ENCODE results near the gene ZNF146.

DNA sequence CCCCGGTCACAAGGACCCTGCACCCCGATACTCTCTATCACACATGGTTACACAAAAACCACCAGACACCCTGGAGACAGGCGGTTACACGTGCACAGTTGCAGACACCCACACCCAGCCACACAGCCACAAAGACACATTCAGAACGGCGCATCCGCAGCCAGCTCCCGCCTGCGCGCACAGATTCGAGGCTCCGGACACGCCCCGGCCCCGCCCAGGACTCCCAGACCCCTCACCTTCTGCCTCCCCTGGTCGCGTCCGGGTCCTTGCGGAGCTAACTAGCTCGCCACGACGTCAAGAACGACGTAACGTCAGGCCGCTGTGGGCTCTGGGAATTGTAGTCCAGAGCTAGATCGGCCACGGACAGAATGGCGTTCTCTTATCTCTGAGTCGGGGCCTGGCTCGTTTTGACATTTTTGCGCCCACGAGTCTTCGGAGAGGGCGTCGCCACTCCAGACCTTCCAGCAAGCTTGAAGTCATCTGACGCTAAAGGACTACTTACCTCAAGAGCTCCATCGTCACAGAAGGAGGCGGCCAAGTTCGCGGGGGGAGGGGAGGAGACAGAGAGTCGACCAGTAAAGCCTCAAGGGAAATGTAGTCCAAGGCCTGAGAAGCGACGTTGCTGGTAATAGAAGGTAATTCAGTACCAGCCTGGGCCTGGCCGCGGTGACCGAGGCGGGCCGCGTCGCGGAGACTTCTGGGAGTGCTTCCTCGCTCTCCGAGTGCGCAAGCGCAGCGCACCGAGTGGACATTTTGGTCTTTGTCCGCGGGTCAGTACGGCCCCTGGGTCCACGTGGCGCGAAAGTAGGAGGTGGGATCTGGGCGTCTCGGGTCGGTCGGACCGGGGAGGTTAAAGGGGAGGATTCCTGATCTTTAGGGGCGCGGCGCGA, at the start of gene ZNF146, which contains the start of gene ZNF565:
- TF ChIP-seq CTCF (IDR thresholded peaks at IDR 0.05; ENCODE audit: insufficient read depth, low read depth, low read length) (no peak), EZH2 (IDR thresholded peaks at IDR 0.05; ENCODE audit: insufficient read depth, low read length) (no peak)
